KOPT-K1 (cell line): ENCODE results near the gene XRRA1.
"Not testable (repeated sequence)": the region's sequence is repeated elsewhere in the genome, so short reads cannot be mapped to it uniquely, and the experiment has no call there.

ENCODE experiments used
- H3K27ac ChIP-seq: fragments of 200-600 bp; sonication (generic); 2 replicates; pipeline ENCODE4 v1.5.1; 2016; ENCODE audit warnings: antibody characterized with exemption, mild to moderate bottlenecking, low read depth, low read length; ENCODE audit not compliant: poor library complexity, severe bottlenecking
- H3K36me3 ChIP-seq: fragments of 200-600 bp; sonication (generic); 2 replicates; pipeline ENCODE4 v1.5.1; 2017; ENCODE audit warnings: antibody characterized with exemption, mild to moderate bottlenecking, low read length, moderate library complexity; ENCODE audit not compliant: insufficient read depth
- H3K9me3 ChIP-seq: fragments of 200-600 bp; sonication (generic); 2 replicates; pipeline ENCODE4 v1.5.1; 2017; ENCODE audit warnings: antibody characterized with exemption, low read length, mild to moderate bottlenecking; ENCODE audit not compliant: insufficient read depth, poor library complexity, severe bottlenecking

Gene XRRA1

DNA sequence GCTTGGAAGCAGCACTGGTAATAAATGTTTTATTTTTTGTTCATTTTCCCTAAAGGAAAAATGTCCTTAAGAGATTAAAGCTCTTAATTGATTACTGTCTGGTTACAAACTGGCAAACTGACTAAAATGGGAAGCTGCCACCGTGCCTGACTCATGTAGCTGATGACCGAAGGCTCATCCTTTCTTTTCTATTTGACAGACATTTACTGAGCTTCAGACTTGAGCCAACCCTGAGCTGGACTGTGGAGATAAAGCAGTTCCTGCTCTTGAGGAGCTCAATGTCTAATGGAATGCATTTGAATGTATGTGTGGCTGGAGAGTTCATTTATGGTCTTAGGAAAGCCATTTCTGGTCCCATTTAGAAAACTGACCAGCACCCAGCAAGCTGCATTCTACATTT, 108.9 kb downstream of the XRRA1 start:
- no peaks in the 10 kb centered on the region for H3K9me3 ChIP-seq
- peaks cover 95% of the 10 kb centered on the region for H3K36me3 ChIP-seq
- no peak overlapping the region for H3K27ac ChIP-seq

DNA sequence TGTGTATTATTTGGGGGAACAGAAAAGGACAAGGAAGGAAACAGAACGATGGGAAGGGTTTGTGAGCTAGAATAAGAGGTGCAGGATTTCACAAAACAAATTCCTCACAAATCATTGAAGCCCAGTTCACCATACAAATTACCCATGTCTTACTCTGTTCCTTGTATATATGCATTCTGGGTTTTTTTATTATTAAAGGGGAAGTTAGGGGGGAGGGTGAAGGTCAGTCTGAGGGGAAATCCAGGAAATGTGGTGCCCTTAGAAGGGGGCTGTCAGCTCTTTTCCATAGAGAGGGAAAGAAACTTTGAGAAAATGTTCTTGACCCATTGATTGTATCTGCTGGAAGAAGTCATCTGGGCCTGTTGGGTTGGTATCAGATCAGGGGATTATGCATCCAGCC, 109.4 kb downstream of the XRRA1 start:
- H3K27ac ChIP-seq = no peak overlapping the region
- peaks cover 95% of the 10 kb centered on the region for H3K36me3 ChIP-seq
- H3K9me3 ChIP-seq = no peaks in the 10 kb centered on the region

DNA sequence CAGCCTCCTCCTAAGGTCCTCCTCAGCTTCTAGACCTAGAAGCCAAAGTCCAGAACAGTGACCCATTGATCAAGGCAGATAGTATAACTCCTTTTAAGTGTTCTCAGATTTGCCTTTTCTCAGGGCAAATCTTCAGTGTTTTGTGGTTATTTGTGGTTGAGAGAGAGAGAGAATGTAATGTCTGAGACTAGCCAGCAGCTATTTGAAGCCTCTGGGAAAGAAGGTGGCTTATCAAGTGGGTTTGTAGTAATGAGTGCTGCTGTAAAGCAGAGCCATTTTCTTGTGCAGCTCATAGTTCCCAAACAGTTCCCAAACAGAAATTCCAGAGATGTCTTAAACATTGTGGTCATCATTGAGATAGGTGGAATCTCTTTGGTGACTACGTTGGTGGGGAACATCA, 110.7 kb downstream of the XRRA1 start:
- H3K36me3 ChIP-seq = peaks cover 95% of the 10 kb centered on the region
- no peaks in the 10 kb centered on the region for H3K9me3 ChIP-seq
- H3K27ac ChIP-seq = no peak overlapping the region

DNA sequence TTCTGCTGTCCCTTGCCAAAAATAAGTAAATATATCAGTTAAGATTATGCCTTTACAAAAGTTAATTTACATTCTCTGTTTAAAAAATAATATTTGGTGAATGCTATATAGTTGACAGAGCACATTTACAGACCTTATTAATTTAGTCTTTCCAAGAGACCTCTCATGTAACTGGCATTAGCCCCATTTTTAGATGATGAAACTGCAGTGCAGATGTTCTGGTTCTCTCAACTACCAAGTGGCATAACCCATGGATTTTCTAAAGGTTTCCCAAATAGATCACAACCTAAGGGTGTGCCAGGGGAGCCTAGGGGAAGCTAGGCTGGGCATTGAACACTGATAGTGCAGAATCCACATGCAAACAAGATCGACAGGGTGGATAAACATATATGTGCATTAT, 111.7 kb downstream of the XRRA1 start:
- Histone ChIP-seq H3K9me3 (no peaks in the 10 kb centered on the region), H3K36me3 (peaks cover 89% of the 10 kb centered on the region), H3K27ac (no peak overlapping the region)

DNA sequence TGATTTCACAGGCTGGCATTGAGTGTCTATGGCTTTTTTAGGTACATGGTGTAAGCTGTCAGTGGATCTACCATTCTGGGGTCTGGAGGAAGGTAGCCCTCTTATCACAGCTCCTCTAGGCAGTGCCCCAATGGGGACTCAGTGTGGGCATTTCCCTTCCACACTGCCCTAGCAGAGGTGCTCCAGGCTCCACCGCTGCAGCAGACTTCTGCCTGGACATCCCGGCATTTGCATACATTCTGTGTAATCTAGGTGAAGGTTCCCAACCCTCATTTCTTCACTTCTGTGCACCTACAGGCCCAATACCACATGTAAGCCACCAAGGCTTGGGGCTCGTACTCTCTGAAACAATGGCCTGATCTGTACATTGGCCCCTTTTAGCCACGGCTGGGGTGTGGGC, 122.0 kb downstream of the XRRA1 start:
- peaks cover 90% of the 10 kb centered on the region for H3K36me3 ChIP-seq
- H3K9me3 ChIP-seq = peaks cover 59% of the 10 kb centered on the region
- no peak overlapping the region for H3K27ac ChIP-seq

DNA sequence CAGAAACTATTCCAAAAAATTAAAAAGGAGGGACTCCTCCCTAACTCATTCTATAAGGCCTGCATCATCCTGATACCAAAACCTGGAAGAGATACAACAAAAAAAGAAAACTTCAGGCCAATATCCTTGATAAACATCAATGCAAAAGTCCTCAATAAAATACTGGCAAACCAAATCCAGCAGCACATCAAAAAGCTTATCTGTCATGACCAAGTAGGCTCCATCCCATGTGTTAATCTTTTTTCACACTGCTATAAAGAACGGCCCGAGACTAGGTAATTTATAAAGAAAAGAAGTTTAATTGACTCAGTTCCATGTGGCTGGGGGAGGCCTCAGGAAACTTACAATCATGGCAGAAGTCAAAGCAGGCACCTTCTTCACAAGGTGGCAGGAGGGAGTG, 123.3 kb downstream of the XRRA1 start:
- peaks cover 62% of the 10 kb centered on the region for H3K9me3 ChIP-seq
- H3K27ac ChIP-seq = not testable (repeated sequence)
- peaks cover 92% of the 10 kb centered on the region for H3K36me3 ChIP-seq

DNA sequence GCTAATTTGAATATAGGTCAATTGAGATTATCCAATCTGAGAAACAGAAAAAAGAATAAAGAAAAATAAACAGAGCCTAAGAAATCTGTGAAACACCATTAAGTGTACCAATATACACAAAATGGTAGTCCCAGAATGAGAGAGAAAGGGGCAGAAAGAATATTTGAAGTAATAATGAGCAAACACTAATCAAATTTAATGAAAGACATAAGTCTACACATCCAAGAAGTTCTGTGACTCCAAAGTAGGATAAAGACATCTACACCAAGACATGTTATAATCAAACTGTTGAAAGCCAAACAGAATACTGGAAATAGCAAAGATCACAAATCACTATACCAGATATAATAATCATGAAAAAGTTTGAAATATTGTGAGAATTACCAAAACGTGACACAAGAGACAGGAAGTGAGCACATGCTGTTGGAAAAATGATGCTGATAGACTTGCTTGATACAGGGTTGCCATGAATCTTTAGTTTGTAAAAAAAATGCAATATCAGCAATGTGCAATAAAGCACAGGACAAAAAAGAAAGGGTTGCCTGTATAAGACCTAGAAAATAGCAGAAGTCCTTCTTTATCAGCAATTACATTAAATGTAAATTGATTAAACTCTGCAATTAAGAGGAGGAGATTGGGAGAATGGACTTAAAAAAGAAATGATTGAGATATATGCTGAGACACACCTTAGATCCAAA, 124.5 kb downstream of the XRRA1 start:
- H3K9me3 ChIP-seq = peaks cover 62% of the 10 kb centered on the region
- H3K36me3 ChIP-seq = peaks cover 96% of the 10 kb centered on the region
- no peak overlapping the region for H3K27ac ChIP-seq

DNA sequence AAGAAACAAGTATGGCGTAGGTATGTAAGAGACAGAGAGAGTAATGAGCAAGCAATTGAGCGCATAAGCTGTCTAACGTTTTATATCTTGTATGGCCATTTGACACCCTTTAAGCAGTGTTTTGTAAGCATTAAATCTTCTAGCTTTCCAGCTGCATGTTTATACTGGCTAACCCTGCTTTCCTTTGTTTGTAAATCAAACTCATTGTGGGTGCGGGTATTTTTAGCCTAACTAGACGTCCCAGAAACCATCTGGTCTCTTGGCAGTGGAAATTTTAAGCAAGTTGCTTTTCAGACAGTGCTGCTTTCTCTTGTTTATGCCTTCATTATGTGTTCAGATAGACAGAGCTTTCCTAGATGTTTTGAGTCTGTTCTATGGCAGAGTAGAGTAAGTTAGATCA, 126.7 kb downstream of the XRRA1 start:
- H3K9me3 ChIP-seq = peaks cover 52% of the 10 kb centered on the region
- H3K36me3 ChIP-seq = peaks cover 97% of the 10 kb centered on the region
- no peak overlapping the region for H3K27ac ChIP-seq

DNA sequence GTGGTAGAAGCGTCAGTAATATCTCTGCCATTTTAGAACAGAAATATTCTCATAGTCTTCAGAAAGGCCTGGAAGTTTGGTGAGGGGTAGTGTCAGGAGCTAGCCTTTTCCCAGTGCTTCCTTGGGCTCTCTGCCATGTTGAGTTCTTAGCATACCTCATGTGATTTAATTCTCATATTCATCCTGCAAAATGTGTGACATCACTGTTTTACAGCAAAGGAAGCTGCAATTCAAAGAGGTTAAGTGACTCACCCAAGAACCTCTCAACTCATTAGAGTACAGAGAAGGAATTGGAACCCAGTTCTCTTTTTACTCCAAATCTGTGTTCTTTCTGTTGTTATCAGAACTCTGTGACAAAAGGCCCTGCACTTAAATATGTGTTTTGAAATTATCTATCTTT, 128.1 kb downstream of the XRRA1 start:
- Histone ChIP-seq H3K36me3 (peaks cover 91% of the 10 kb centered on the region), H3K27ac (no peak overlapping the region), H3K9me3 (peaks cover 38% of the 10 kb centered on the region)

DNA sequence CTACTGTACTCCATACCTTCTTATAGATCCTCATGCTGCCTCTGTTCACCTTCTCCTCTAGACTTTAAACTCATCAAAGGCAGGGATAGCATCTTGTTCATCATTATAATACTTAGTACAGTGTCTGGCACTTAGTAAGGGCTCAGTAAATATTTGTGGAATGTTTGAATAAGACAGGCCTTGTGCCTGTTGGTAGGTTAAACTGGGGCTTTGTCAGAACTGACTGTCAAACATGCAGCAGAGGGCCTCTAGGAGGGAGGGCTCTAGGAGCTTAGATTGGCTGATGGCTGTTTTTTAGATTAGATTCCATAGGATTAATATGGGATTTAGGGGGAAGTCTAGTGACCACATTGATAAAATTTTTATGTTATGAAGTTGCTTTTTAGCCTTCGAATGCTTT, 129.5 kb downstream of the XRRA1 start:
- H3K36me3 ChIP-seq = peaks cover 78% of the 10 kb centered on the region
- no peak overlapping the region for H3K27ac ChIP-seq
- peaks cover 24% of the 10 kb centered on the region for H3K9me3 ChIP-seq

DNA sequence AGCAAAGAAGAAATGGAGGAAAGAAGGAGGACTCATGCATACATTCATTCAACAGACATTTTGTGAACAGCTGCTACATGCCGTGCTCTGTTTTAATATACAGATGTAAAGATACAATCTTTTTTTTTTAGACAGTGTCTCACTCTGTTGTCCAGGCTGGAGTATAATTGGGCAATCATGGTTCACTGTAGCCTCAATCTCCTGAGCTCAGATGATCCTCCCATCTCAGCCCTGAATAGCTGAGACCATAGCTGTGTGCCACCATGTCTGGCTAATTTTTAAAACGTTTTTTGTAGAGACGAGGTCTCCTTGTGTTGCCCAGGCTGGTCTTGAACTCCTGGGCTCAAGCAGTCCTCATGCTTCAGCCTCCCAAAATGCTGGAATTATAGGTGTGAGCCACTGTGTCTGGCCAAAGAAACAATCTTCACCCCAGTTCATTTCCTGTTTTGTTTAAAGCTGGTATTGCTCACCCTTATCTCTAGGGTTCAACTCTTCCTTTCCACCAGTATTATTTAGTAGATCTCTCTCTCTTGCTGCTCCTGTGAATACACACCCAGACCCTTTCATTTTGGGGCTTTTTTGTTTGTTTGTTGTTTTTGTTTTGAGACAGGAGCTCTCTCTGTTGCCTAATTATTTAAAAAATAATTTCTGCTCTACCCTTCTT, 130.5 kb downstream of the XRRA1 start:
- peaks cover 14% of the 10 kb centered on the region for H3K9me3 ChIP-seq
- peaks cover 74% of the 10 kb centered on the region for H3K36me3 ChIP-seq
- no peak overlapping the region for H3K27ac ChIP-seq

DNA sequence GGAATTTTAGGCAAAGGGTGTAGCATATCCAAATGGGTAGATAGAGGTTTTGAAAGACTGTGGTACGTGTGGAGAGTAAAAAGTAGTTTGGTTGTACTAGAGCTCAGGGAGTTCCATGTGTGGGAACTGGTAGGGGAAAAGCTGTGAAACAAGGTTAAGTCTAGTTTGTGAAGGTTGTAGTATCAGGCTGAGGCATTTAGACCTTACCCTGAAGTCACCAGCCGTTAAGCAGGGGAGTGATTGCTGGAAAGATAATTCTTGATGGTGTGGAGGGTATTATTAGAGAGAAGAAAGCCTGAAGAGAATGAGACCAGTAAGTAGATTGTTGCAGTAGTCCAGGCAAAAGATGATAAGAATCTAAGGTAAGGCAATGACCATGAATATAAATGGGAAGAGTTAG, 132.2 kb downstream of the XRRA1 start:
- peaks cover 74% of the 10 kb centered on the region for H3K36me3 ChIP-seq
- peaks cover under 1% of the 10 kb centered on the region for H3K9me3 ChIP-seq
- no peak overlapping the region for H3K27ac ChIP-seq

DNA sequence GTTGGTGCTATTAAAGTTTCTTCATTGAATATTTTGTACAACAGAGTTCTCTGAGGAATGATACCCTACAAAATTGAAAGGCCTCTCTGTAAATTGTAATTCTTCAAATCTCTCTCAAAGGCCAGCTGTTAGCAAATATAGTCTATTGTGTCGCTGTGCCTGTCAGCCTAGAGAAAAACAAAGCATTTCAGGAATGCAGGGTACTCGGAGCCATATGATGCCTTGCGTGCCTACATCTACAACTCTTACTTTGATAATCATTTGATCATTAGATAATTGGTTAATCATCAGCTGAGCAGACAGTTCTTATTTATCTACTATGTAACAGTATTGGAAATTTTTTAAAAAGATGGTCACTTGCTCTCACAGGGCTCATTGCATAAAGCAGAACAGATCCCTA, 132.9 kb downstream of the XRRA1 start:
- no peaks in the 10 kb centered on the region for H3K9me3 ChIP-seq
- peaks cover 76% of the 10 kb centered on the region for H3K36me3 ChIP-seq
- H3K27ac ChIP-seq = no peak overlapping the region

DNA sequence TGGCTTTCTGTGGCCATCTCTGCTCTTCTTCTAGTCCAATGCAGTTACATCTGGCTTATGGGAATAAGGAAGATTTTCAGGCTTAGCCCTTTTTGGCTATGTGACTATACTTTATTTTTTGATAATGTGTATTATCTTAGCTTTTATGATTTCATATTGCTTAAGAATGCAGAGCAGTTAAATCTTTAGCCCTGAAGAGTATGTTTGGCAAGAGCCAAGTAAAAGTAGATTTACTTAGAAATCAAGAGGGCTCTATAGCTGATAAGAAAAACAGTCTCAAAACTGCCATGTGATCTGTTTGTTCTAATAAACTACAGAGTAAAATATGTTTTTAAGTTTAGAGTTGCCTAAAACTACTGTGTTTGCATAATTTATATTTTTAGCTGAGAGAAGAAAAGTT, 139.1 kb downstream of the XRRA1 start:
- Histone ChIP-seq H3K9me3 (no peaks in the 10 kb centered on the region), H3K27ac (no peak overlapping the region), H3K36me3 (peaks cover 40% of the 10 kb centered on the region)

DNA sequence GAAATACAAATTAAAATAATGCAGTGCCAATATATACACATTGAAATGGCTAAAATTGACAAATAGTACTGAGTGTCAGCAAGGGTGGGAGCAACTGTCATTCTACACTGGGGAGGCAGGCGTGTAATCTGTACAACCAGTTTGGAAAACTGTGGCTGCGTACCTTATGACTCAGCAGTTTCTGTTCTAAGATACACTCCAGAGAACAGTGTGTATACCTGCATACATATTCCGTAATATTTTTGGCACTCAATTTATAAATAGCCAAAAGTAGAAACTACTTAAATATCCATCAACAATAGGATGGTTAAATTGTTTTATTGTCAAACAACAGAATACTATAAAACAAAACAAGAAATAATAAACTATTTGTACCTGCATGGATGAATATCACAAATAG, 142.6 kb downstream of the XRRA1 start:
- Histone ChIP-seq H3K9me3 (no peaks in the 10 kb centered on the region), H3K27ac (no peak overlapping the region), H3K36me3 (peaks cover 13% of the 10 kb centered on the region)
